A549 (cell line): ENCODE data around the gene APH1B. TPM values are rescaled to one million over a fixed set of nuclear protein-coding genes. Genes with fewer than 3 reads are reported as not detected.

Source experiments
- ATAC-seq, 2 experiments: fragments of 200-7000 bp in 1 of 2; fragments of >200 bp in 1 of 2; cut with Nextera tagmentation in 1 of 2; cut with Tn5 transposase in 1 of 2; 3 replicates each; pipeline versions ENCODE4 v1.8.0 to v1.9.1; 2018 to 2020; ENCODE audit warnings: mild to moderate bottlenecking in 1 of 2, moderate library complexity in 1 of 2
- CTCF ChIA-PET: fragments of 300-600 bp; sonication (Branson Sonifier 250); formaldehyde crosslinking; extraction: SDS; loops from one replicate; lab custom pipeline; 2021; ENCODE audit warnings: antibody characterized with exemption, inconsistent platforms; lab: Yijun Ruan, JAX
- POLR2A ChIA-PET: fragments of 350-600 bp; formaldehyde crosslinking; extraction: SDS; loops from one replicate; lab custom pipeline; 2021; ENCODE audit warnings: antibody characterized with exemption, inconsistent platforms; lab: Yijun Ruan, JAX
- DNase-seq, 2 experiments: peaks; one replicate each; pipeline versions ENCODE4 v3.0.0 to v3.0.0-alpha.2; 2011 to 2016; ENCODE audit warnings: low read depth in 1 of 2, low spot score in 1 of 2
- FAIRE-seq: peaks from 2 replicates; lab custom pipeline; 2011; peaks lifted over from hg19 to GRCh38; lab: Jason Lieb, UNC
- H3K27ac ChIP-seq, 2 experiments: fragments of >200 bp; sonication (Bioruptor Twin); formaldehyde crosslinking; 3 replicates each; pipeline ENCODE4 v1.5.1; 2016 to 2017
- H3K4me1 ChIP-seq: fragments of >200 bp; sonication (Bioruptor Twin); formaldehyde crosslinking; 3 replicates; pipeline ENCODE4 v1.6.1; 2016
- H3K4me2 ChIP-seq: fragments of >200 bp; sonication (Bioruptor Twin); formaldehyde crosslinking; 3 replicates; pipeline ENCODE4 v1.6.1; 2016
- H3K4me3 ChIP-seq: fragments of >200 bp; sonication (Bioruptor Twin); formaldehyde crosslinking; 3 replicates; pipeline ENCODE4 v1.5.1; 2016
- H3K9me3 ChIP-seq: fragments of >200 bp; sonication (Bioruptor Twin); formaldehyde crosslinking; 3 replicates; pipeline ENCODE4 v1.6.1; 2016
- ATOH8 ChIP-seq: fragments of 250-450 bp; sonication (Bioruptor Pico); IDR thresholded peaks from 2 replicates; pipeline ENCODE4 v1.5.0; 2020; ENCODE audit warnings: low read depth, mild to moderate bottlenecking, moderate library complexity
- CBX2 ChIP-seq: fragments of 200-600 bp; sonication (generic); IDR thresholded peaks from 2 replicates; pipeline ENCODE4 v1.6.1; 2016; ENCODE audit warnings: low read depth, mild to moderate bottlenecking, borderline replicate concordance
- CBX8 ChIP-seq: fragments of 200-600 bp; sonication (generic); IDR thresholded peaks from 2 replicates; pipeline ENCODE4 v1.6.1; 2016
- CEBPB ChIP-seq, 2 experiments: fragments of >200 bp in 1 of 2; sonication (Bioruptor Twin) in 1 of 2; formaldehyde crosslinking in 1 of 2; IDR thresholded peaks; 2 replicates each; pipeline ENCODE4 v1.6.1; 2012 to 2016
- CHD2 ChIP-seq: fragments of 150-350 bp; IDR thresholded peaks from 2 replicates; pipeline ENCODE4 v1.6.1; 2014; ENCODE audit warnings: low read length; ENCODE audit not compliant: partially characterized antibody
- CHD4 ChIP-seq: fragments of 200-600 bp; sonication (generic); IDR thresholded peaks from 2 replicates; pipeline ENCODE4 v1.6.1; 2016; ENCODE audit warnings: antibody characterized with exemption, mild to moderate bottlenecking, borderline replicate concordance
- E2F6 ChIP-seq: IDR thresholded peaks from 2 replicates; pipeline ENCODE4 v1.6.1; 2012; ENCODE audit warnings: low read depth, borderline replicate concordance
- EHF ChIP-seq: fragments of 250-450 bp; sonication (Bioruptor Pico); IDR thresholded peaks from 2 replicates; pipeline ENCODE4 v1.5.0; 2020; ENCODE audit warnings: mild to moderate bottlenecking
- EHMT2 ChIP-seq: fragments of 200-600 bp; sonication (generic); IDR thresholded peaks from 2 replicates; pipeline ENCODE4 v1.6.1; 2016; ENCODE audit warnings: antibody characterized with exemption, low read depth, mild to moderate bottlenecking, moderate library complexity
- EP300 ChIP-seq, 2 experiments: fragments of >200 bp; sonication (Bioruptor Twin); formaldehyde crosslinking; IDR thresholded peaks; 2 replicates in 1 of 2; 3 replicates in 1 of 2; pipeline ENCODE4 v1.6.1; 2016 to 2017
- ESRRA ChIP-seq: fragments of 150-350 bp; IDR thresholded peaks from 2 replicates; pipeline ENCODE4 v1.6.1; 2014; ENCODE audit warnings: mild to moderate bottlenecking, low read length, borderline replicate concordance
- HOXB5 ChIP-seq: fragments of 250-450 bp; sonication (Bioruptor Pico); IDR thresholded peaks from 2 replicates; pipeline ENCODE4 v1.5.0; 2020; ENCODE audit warnings: mild to moderate bottlenecking, moderate library complexity
- JUN ChIP-seq, 2 experiments: fragments of >200 bp; sonication (Bioruptor Twin); formaldehyde crosslinking; IDR thresholded peaks; 2 replicates in 1 of 2; 3 replicates in 1 of 2; pipeline ENCODE4 v1.6.1; 2016 to 2017
- JUNB ChIP-seq: fragments of >200 bp; sonication (Bioruptor Twin); formaldehyde crosslinking; IDR thresholded peaks from 2 replicates; pipeline ENCODE4 v1.6.1; 2016
- KDM1A ChIP-seq: fragments of 200-600 bp; sonication (generic); IDR thresholded peaks from 2 replicates; pipeline ENCODE4 v1.6.1; 2016; ENCODE audit warnings: low read depth, mild to moderate bottlenecking
- MAFK ChIP-seq: fragments of 450-650 bp; IDR thresholded peaks from 2 replicates; pipeline ENCODE4 v1.6.1; 2014; ENCODE audit not compliant: partially characterized antibody
- MAX ChIP-seq: IDR thresholded peaks from 2 replicates; pipeline ENCODE4 v1.6.1; 2012
- NFE2L2 ChIP-seq: fragments of 150-350 bp; conservative IDR thresholded peaks from 2 replicates; pipeline ENCODE4 v1.6.1; 2014; ENCODE audit warnings: low read length
- NPAS2 ChIP-seq: fragments of 250-450 bp; sonication (Bioruptor Pico); IDR thresholded peaks from 2 replicates; pipeline ENCODE4 v1.8.0; 2022; ENCODE audit warnings: mild to moderate bottlenecking, moderate library complexity, borderline replicate concordance
- NR3C1 ChIP-seq: fragments of >200 bp; sonication (Bioruptor Twin); formaldehyde crosslinking; IDR thresholded peaks from 3 replicates; pipeline ENCODE4 v1.6.1; 2017
- PBX3 ChIP-seq: IDR thresholded peaks from 2 replicates; pipeline ENCODE4 v1.6.1; 2012
- POLR2A ChIP-seq: IDR thresholded peaks from 2 replicates; pipeline ENCODE4 v1.6.1; 2012; ENCODE audit warnings: mild to moderate bottlenecking, low read length
- POLR2AphosphoS2 ChIP-seq: conservative IDR thresholded peaks from 2 replicates; pipeline ENCODE4 v1.6.1; 2012; ENCODE audit warnings: low read length, improper control_type of control experiment, inconsistent platforms
- RAD21 ChIP-seq, 2 experiments: fragments of >200 bp in 1 of 2; sonication (Bioruptor Twin) in 1 of 2; formaldehyde crosslinking in 1 of 2; IDR thresholded peaks in 1 of 2; conservative IDR thresholded peaks in 1 of 2; 2 replicates in 1 of 2; 3 replicates in 1 of 2; pipeline ENCODE4 v1.6.1; 2012 to 2018; ENCODE audit warnings: inconsistent platforms in 1 of 2
- RARB ChIP-seq: fragments of 250-450 bp; sonication (Bioruptor Pico); IDR thresholded peaks from 2 replicates; pipeline ENCODE4 v1.8.0; 2021; ENCODE audit warnings: mild to moderate bottlenecking, moderate library complexity
- RCOR1 ChIP-seq: fragments of 150-350 bp; IDR thresholded peaks from 2 replicates; pipeline ENCODE4 v1.6.1; 2014; ENCODE audit warnings: antibody characterized with exemption, low read length, low read depth
- SREBF2 ChIP-seq: fragments of 450-650 bp; IDR thresholded peaks from 2 replicates; pipeline ENCODE4 v1.6.1; 2014; ENCODE audit warnings: mild to moderate bottlenecking, moderate library complexity
- TFCP2L1 ChIP-seq: fragments of 250-450 bp; sonication (Bioruptor Pico); IDR thresholded peaks from 2 replicates; pipeline ENCODE4 v1.5.0; 2021; ENCODE audit warnings: mild to moderate bottlenecking
- ZNF302 ChIP-seq: fragments of 250-450 bp; sonication (Bioruptor Pico); IDR thresholded peaks from 2 replicates; pipeline ENCODE4 v1.9.0; 2021; ENCODE audit warnings: inconsistent platforms, mild to moderate bottlenecking, moderate library complexity
- WGBS: methylation state at CpG from one replicate; pipeline ENCODE4 v1.1.6; 2017; ENCODE audit errors: missing lambda C conversion rate; 5-methylcytosine and 5-hydroxymethylcytosine counted together
- polyA plus RNA-seq, 4 experiments: library from polyadenylated mRNA; depleted of rRNA in 3 of 4; stranded (reverse); fragments of >200 nt; fragmentation: RNase III in 1 of 4; extraction: RNeasy Plus Mini Kit Qiagen cat#74134 plus additional on column Dnase treatment in 1 of 4; gene quantifications; 2 replicates in 3 of 4; 3 replicates in 1 of 4; pipeline ENCODE4 v1.2.3, GENCODE V29; 2011 to 2017

APH1B gene
- polyA plus RNA-seq, 2 of the 4 experiments (the other 2 are of a cell fraction), result 16.4 to 28.5 TPM

- CTCF ChIA-PET, result interaction anchor here (1.0 to 12.5 kb wide), 5 partner anchors 8 to 109 kb away, joined by 3 to 163 read pairs (median 5); partner anchors contain the start of gene CA12
Observed at GRCh38 chr15:63295341-63295740, 17.9 kb downstream of the APH1B start.

GRCh38 chr15:63296195-63296594, 18.8 kb downstream of the APH1B start:
- 90% methylated on average over 6 of the region's 6 CpGs for WGBS
- no peak overlapping the region for H3K27ac ChIP-seq
- no peak overlapping the region for H3K4me2 ChIP-seq
- ATAC-seq (no peak), FAIRE-seq (no peak), DNase-seq (no peak)
- ChIA-PET CTCF (interaction anchor here (1.0 to 12.5 kb wide), 5 partner anchors 9 to 108 kb away, joined by 3 to 163 read pairs (median 3); no protein-coding TSS in a partner anchor), POLR2A (interaction anchor here (0.8 kb wide), 1 partner anchor 26 kb away, joined by 3 read pairs; no protein-coding TSS in a partner anchor)
- peaks cover 5% of the 10 kb centered on the region; the same call in 1 of the 3 replicates for H3K4me1 ChIP-seq
- H3K9me3 ChIP-seq, result no peaks in the 10 kb centered on the region
- H3K4me3 ChIP-seq, result no peak overlapping the region
- TF ChIP-seq MAFK, result no peak
- TF ChIP-seq RARB (CRISPR knock-in tag), result no peak
- TF ChIP-seq RAD21 (conservative IDR thresholded peaks at IDR 0.05 in 1 of 2, IDR thresholded peaks at IDR 0.05 in 1 of 2), result no peak
- TF ChIP-seq ATOH8 (CRISPR knock-in tag), result no peak
- no peak for TF ChIP-seq CBX2
- TF ChIP-seq EHMT2, result no peak
- TF ChIP-seq ZNF302 (CRISPR knock-in tag), result no peak
- TF ChIP-seq CHD4, result no peak
- TF ChIP-seq NFE2L2, result no peak
- no peak for TF ChIP-seq PBX3
- TF ChIP-seq SREBF2, result no peak
- TF ChIP-seq NPAS2 (CRISPR knock-in tag), result no peak
- no peak for TF ChIP-seq MAX
- no peak for TF ChIP-seq POLR2AphosphoS2

More at GRCh38 chr15:63295341-63295740, 17.9 kb downstream of the APH1B start:
- POLR2A ChIA-PET, result no interaction called here
- H3K4me3 ChIP-seq, result no peak overlapping the region
- DNase-seq (no peak), ATAC-seq (no peak), FAIRE-seq (no peak)
- no peaks in the 10 kb centered on the region for H3K9me3 ChIP-seq
- H3K4me1 ChIP-seq, result peaks cover 5% of the 10 kb centered on the region; the same call in 1 of the 3 replicates
- TF ChIP-seq TFCP2L1 (CRISPR knock-in tag) (no peak), CHD2 (no peak), CEBPB (IDR thresholded peaks at IDR 0.05) (no peak), NR3C1 (no peak), E2F6 (no peak), KDM1A (no peak), CBX8 (no peak), POLR2A (no peak), JUN (IDR thresholded peaks at IDR 0.05) (no peak), EP300 (IDR thresholded peaks at IDR 0.05) (no peak), HOXB5 (CRISPR knock-in tag) (no peak), JUNB (no peak), NPAS2 (CRISPR knock-in tag) (no peak), EHF (CRISPR knock-in tag) (no peak), RCOR1 (no peak), SREBF2 (no peak), ESRRA (no peak)
- no peak overlapping the region for H3K27ac ChIP-seq
- H3K4me2 ChIP-seq, result no peak overlapping the region
